Measurements from ENCODE around the gene FRMD8. TPM values are rescaled to one million over a fixed set of nuclear protein-coding genes. Genes with fewer than 3 reads are reported as not detected.
A peak's percentile ranks its signal among the peaks of the same experiment; 100 is the strongest.

The FRMD8 gene
- polyA plus RNA-seq, 3 donors: 33.7 to 41.2 (median 35.4) TPM

- Histone ChIP-seq H4K20me1 (ENCODE audit: insufficient read depth, low read length) (peaks cover 100% of the 10 kb centered on the region), H2AFZ (ENCODE audit: insufficient read depth, low read depth, low read length, poor library complexity, severe bottlenecking) (no peak overlapping the region), H3K9me3 (replicated peaks in 1 of 2; ENCODE audit: control insufficient read depth in 1 of 2, insufficient read depth in 1 of 2, low read length in 2 of 2) (no peaks in the 10 kb centered on the region), H3K36me3 (replicated peaks in 1 of 2; ENCODE audit: control insufficient read depth in 1 of 2, insufficient read depth in 2 of 2, low read length in 2 of 2) (peaks cover 28 to 63% of the 10 kb centered on the region in 2 donors), H3K79me2 (ENCODE audit: insufficient read depth, low read length) (peaks cover 100% of the 10 kb centered on the region), H3K27me3 (ENCODE audit: control insufficient read depth in 2 of 2, insufficient read depth in 2 of 2, low read length in 2 of 2) (no peaks in the 10 kb centered on the region), H3K9ac (ENCODE audit: insufficient read depth, low read length, poor library complexity, severe bottlenecking) (peak overlapping the region; percentile 100), H3K4me3 (replicated peaks in 1 of 3; ENCODE audit: low read depth in 2 of 3, low read length in 3 of 3) (peak overlapping the region; percentile 86 to 100 (median 96)), H3K4me2 (replicated peaks; ENCODE audit: extremely low read depth, low read length, poor library complexity, severe bottlenecking) (peak overlapping the region; percentile 85), H3K4me1 (ENCODE audit: control insufficient read depth in 1 of 2, insufficient read depth in 2 of 2, low read length in 2 of 2) (peaks cover 53 to 90% of the 10 kb centered on the region in 2 donors), H3K27ac (ENCODE audit: low read depth in 1 of 2, low read length in 2 of 2) (peak overlapping the region; percentile 61 to 100)
- Mint-ChIP-seq H3K36me3 (peaks cover 71 to 80% of the 10 kb centered on the region in 2 donors), H3K4me3 (peak overlapping the region; percentile 99 to 100), H3K4me1 (peaks cover 81% of the 10 kb centered on the region), H3K27me3 (ENCODE audit: low read depth in 3 of 3) (peaks cover 0 to 4% (median 3%) of the 10 kb centered on the region in 3 donors), H3K27ac (peak overlapping the region; percentile 87 to 100 (median 91)), H3K9me3 (peaks cover 0 to 5% (median 0%) of the 10 kb centered on the region in 7 donors)
- 60% methylated on average over 1 of the region's 6 CpGs for WGBS (ENCODE audit: insufficient coverage)
- TF ChIP-seq CTCF (IDR thresholded peaks at IDR 0.05): no peak
- intact Hi-C loops (cut with micrococcal nuclease): loop anchor here in 1 of 2 donors (2.0 kb wide), 1 partner anchor 14 kb away; no protein-coding TSS in a partner anchor
- peak in 1 of 3 donors; percentile 40 for DNase-seq
These were observed 44.2 kb downstream of the FRMD8 start for GRCh38 chr11:65430406-65431217.

- H3K9me3 Mint-ChIP-seq: no peaks in the 10 kb centered on the region
- H2AFZ ChIP-seq (ENCODE audit: insufficient read depth, low read depth, low read length, poor library complexity, severe bottlenecking): no peak overlapping the region
- peak overlapping the region; percentile 9 to 100 (median 96) for H3K4me3 ChIP-seq (replicated peaks in 1 of 3; ENCODE audit: low read depth in 2 of 3, low read length in 3 of 3)
- H3K27me3 Mint-ChIP-seq (ENCODE audit: low read depth in 3 of 3): peaks cover 0 to 4% (median 0%) of the 10 kb centered on the region in 3 donors
- H4K20me1 ChIP-seq (ENCODE audit: insufficient read depth, low read length): peaks cover 100% of the 10 kb centered on the region
- no peak overlapping the region for H3K9ac ChIP-seq (ENCODE audit: insufficient read depth, low read length, poor library complexity, severe bottlenecking)
- peaks cover 71 to 79% of the 10 kb centered on the region in 2 donors for H3K36me3 Mint-ChIP-seq
- peak overlapping the region; percentile 30 to 52 for H3K4me3 Mint-ChIP-seq
- DNase-seq: peak in 1 of 3 donors; percentile 21
- no peaks in the 10 kb centered on the region for H3K9me3 ChIP-seq (replicated peaks in 1 of 2; ENCODE audit: control insufficient read depth in 1 of 2, insufficient read depth in 1 of 2, low read length in 2 of 2)
- peak overlapping the region in 6 of 7 donors; percentile 35 to 100 (median 54) for H3K27ac Mint-ChIP-seq
- H3K4me2 ChIP-seq (replicated peaks; ENCODE audit: extremely low read depth, low read length, poor library complexity, severe bottlenecking): peak overlapping the region; percentile 85
- peaks cover 37 to 68% of the 10 kb centered on the region in 2 donors for H3K36me3 ChIP-seq (replicated peaks in 1 of 2; ENCODE audit: control insufficient read depth in 1 of 2, insufficient read depth in 2 of 2, low read length in 2 of 2)
- no CpG with 5 or more reads among the region's 4 CpGs for WGBS (ENCODE audit: insufficient coverage)
- H3K27ac ChIP-seq (ENCODE audit: low read depth in 1 of 2, low read length in 2 of 2): peak overlapping the region in 1 of 2 donors; percentile 23
- TF ChIP-seq CTCF (IDR thresholded peaks at IDR 0.05): no peak
- H3K4me1 Mint-ChIP-seq: peaks cover 88% of the 10 kb centered on the region
- peaks cover 100% of the 10 kb centered on the region for H3K79me2 ChIP-seq (ENCODE audit: insufficient read depth, low read length)
- intact Hi-C loops (cut with micrococcal nuclease): loop anchor here in 1 of 2 donors (2.0 kb wide), 1 partner anchor 15 kb away; no protein-coding TSS in a partner anchor
- no peaks in the 10 kb centered on the region for H3K27me3 ChIP-seq (ENCODE audit: control insufficient read depth in 2 of 2, insufficient read depth in 2 of 2, low read length in 2 of 2)
- H3K4me1 ChIP-seq (ENCODE audit: control insufficient read depth in 1 of 2, insufficient read depth in 2 of 2, low read length in 2 of 2): peaks cover 55 to 96% of the 10 kb centered on the region in 2 donors
These were observed 45.1 kb downstream of the FRMD8 start for GRCh38 chr11:65431451-65432099.

All from CD14-positive monocyte (primary cell).